Mammary epithelial cell (primary cell): ENCODE results near the gene RABGGTB.

Experiments used
- CTCF ChIP-seq, 2 donors: IDR thresholded peaks in 1 of 2; conservative IDR thresholded peaks in 1 of 2; 2 replicates each; pipeline ENCODE4 v1.5.1; 2011 to 2012; ENCODE audit warnings: inconsistent platforms in 2 of 2, low read length in 2 of 2, mild to moderate bottlenecking in 2 of 2, control low read depth in 1 of 2, low read depth in 1 of 2; ENCODE audit not compliant: insufficient read depth in 1 of 2; ENCODE audit errors: extremely low read depth in 1 of 2
- EZH2 ChIP-seq: IDR thresholded peaks from 2 replicates; pipeline ENCODE4 v1.6.1; 2012; ENCODE audit warnings: low read length, inconsistent platforms, borderline replicate concordance

- no peak for TF ChIP-seq CTCF (conservative IDR thresholded peaks at IDR 0.05 in 1 of 2, IDR thresholded peaks at IDR 0.05 in 1 of 2; ENCODE audit: extremely low read depth in 1 of 2, insufficient read depth in 1 of 2, low read depth in 1 of 2, low read length in 2 of 2)
- no peak for TF ChIP-seq EZH2
Observed at GRCh38 chr1:75795703-75796193, 9.7 kb downstream of the RABGGTB start.
